Measurements from ENCODE around the gene CHKB. TPM values are rescaled to one million over a fixed set of nuclear protein-coding genes. Genes with fewer than 3 reads are reported as not detected.

The CHKB gene
- total RNA-seq, 1 experiment from 2014 or later, result 55.1 TPM

- H3K9me2 ChIP-seq (ENCODE audit: insufficient read depth), result no peaks in the 10 kb centered on the region
- H3K4me2 ChIP-seq (ENCODE audit: low read length), result no peak overlapping the region
- ChIA-PET POLR2A (no interaction called here), RAD21 (ENCODE audit: low non-redundant PET in 1 of 2, low total read pairs in 2 of 2, uncharacterized antibody in 2 of 2, unreplicated experiment in 2 of 2) (no interaction called here), CTCF (no interaction called here)
- DNase-seq (ENCODE audit: low read depth, low spot score), result no peak
- H3K36me3 ChIP-seq (ENCODE audit: control insufficient read depth in 1 of 2, insufficient read depth in 2 of 2, low read length in 2 of 2), result no peaks in the 10 kb centered on the region
- intact Hi-C loops (cut with micrococcal nuclease), result no loop called here
- H3K9me3 ChIP-seq (ENCODE audit: control insufficient read depth in 1 of 2, insufficient read depth in 1 of 2, low read depth in 1 of 2, low read length in 2 of 2), result no peaks in the 10 kb centered on the region
- no peak overlapping the region for H3K9ac ChIP-seq (ENCODE audit: low read length)
- no peaks in the 10 kb centered on the region for H3K27me3 ChIP-seq (ENCODE audit: insufficient read depth, low read length)
- no peak overlapping the region for H3K4me3 ChIP-seq (replicated peaks in 1 of 2; ENCODE audit: low read depth in 1 of 2, low read length in 2 of 2)
- BruUV-seq (replicated peaks), result no TSS peak
- no peak overlapping the region for H2AFZ ChIP-seq (ENCODE audit: low read depth, low read length, poor library complexity, severe bottlenecking)
- H3K79me2 ChIP-seq (ENCODE audit: insufficient read depth, low read length), result peaks cover 17% of the 10 kb centered on the region; the same call in 1 of the 2 replicates
- peaks cover 5 to 24% of the 10 kb centered on the region in 2 experiments for H3K4me1 ChIP-seq (ENCODE audit: control insufficient read depth in 1 of 2, insufficient read depth in 2 of 2, low read length in 2 of 2)
- no peaks in the 10 kb centered on the region for H4K20me1 ChIP-seq (ENCODE audit: insufficient read depth)
- TF ChIP-seq SIN3A (IDR thresholded peaks at IDR 0.05; ENCODE audit: low read depth), result no peak
- no peak for TF ChIP-seq ELF1 (IDR thresholded peaks at IDR 0.05; ENCODE audit: borderline replicate concordance, low read depth)
- TF ChIP-seq POLR2AphosphoS5 (IDR thresholded peaks at IDR 0.05; ENCODE audit: low read depth, low read length), result no peak
- TF ChIP-seq, protein P1, sequence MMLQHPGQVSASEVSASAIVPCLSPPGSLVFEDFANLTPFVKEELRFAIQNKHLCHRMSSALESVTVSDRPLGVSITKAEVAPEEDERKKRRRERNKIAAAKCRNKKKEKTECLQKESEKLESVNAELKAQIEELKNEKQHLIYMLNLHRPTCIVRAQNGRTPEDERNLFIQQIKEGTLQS (IDR thresholded peaks at IDR 0.05), result no peak
- no peak for TF ChIP-seq POLR2A (IDR thresholded peaks at IDR 0.05; ENCODE audit: borderline replicate concordance, extremely low read depth, insufficient read depth, insufficient read length)
- no peak for TF ChIP-seq YY1 (IDR thresholded peaks at IDR 0.05; ENCODE audit: extremely low read depth, insufficient replicate concordance, low read depth, low read length)
- no peak overlapping the region for H3K27ac ChIP-seq (ENCODE audit: low read depth, low read length)
- no peak for ATAC-seq
Measured at GRCh38 chr22:50585238-50585637, 2.6 kb upstream of the CHKB start.

GRCh38 chr22:50584106-50585096 lies 1.8 kb upstream of the CHKB start:
- no peak overlapping the region for H2AFZ ChIP-seq (ENCODE audit: low read depth, low read length, poor library complexity, severe bottlenecking)
- H3K27ac ChIP-seq (ENCODE audit: low read depth, low read length), result no peak overlapping the region
- H3K4me3 ChIP-seq (replicated peaks in 1 of 2; ENCODE audit: low read depth in 1 of 2, low read length in 2 of 2), result peak overlapping the region; percentile 86 to 90
- H3K79me2 ChIP-seq (ENCODE audit: insufficient read depth, low read length), result peaks cover 17% of the 10 kb centered on the region; the same call in 1 of the 2 replicates
- no peaks in the 10 kb centered on the region for H3K27me3 ChIP-seq (ENCODE audit: insufficient read depth, low read length)
- H3K9ac ChIP-seq (ENCODE audit: low read length), result peak overlapping the region; percentile 90
- intact Hi-C loops (cut with micrococcal nuclease), result no loop called here
- no peaks in the 10 kb centered on the region for H3K9me2 ChIP-seq (ENCODE audit: insufficient read depth)
- peaks cover 5 to 24% of the 10 kb centered on the region in 2 experiments for H3K4me1 ChIP-seq (ENCODE audit: control insufficient read depth in 1 of 2, insufficient read depth in 2 of 2, low read length in 2 of 2)
- BruUV-seq (replicated peaks), result no TSS peak
- ChIA-PET POLR2A (no interaction called here), CTCF (no interaction called here), RAD21 (ENCODE audit: low non-redundant PET in 1 of 2, low total read pairs in 2 of 2, uncharacterized antibody in 2 of 2, unreplicated experiment in 2 of 2) (no interaction called here)
- peak overlapping the region; percentile 97 for H3K4me2 ChIP-seq (ENCODE audit: low read length)
- ATAC-seq, result no peak
- DNase-seq (ENCODE audit: low read depth, low spot score), result no peak
- no peaks in the 10 kb centered on the region for H4K20me1 ChIP-seq (ENCODE audit: insufficient read depth)
- H3K9me3 ChIP-seq (ENCODE audit: control insufficient read depth in 1 of 2, insufficient read depth in 1 of 2, low read depth in 1 of 2, low read length in 2 of 2), result no peaks in the 10 kb centered on the region
- H3K36me3 ChIP-seq (ENCODE audit: control insufficient read depth in 1 of 2, insufficient read depth in 2 of 2, low read length in 2 of 2), result no peaks in the 10 kb centered on the region
- TF ChIP-seq SRF (IDR thresholded peaks at IDR 0.05; ENCODE audit: low read depth), result no peak
- no peak for TF ChIP-seq MAX (IDR thresholded peaks at IDR 0.05)
- TF ChIP-seq ZBTB33 (IDR thresholded peaks at IDR 0.05; ENCODE audit: extremely low read depth, insufficient replicate concordance, low read length), result no peak
- no peak for TF ChIP-seq POLR2AphosphoS5 (IDR thresholded peaks at IDR 0.05; ENCODE audit: low read depth, low read length)
- TF ChIP-seq EGR1 (IDR thresholded peaks at IDR 0.05; ENCODE audit: low read depth), result no peak
- no peak for TF ChIP-seq ELF1 (IDR thresholded peaks at IDR 0.05; ENCODE audit: borderline replicate concordance, low read depth)
- no peak for TF ChIP-seq EZH2phosphoT487 (IDR thresholded peaks at IDR 0.05; ENCODE audit: borderline replicate concordance)
- no peak for TF ChIP-seq YY1 (IDR thresholded peaks at IDR 0.05; ENCODE audit: extremely low read depth, insufficient replicate concordance, low read depth, low read length)
- TF ChIP-seq EZH2 (IDR thresholded peaks at IDR 0.05), result no peak
- TF ChIP-seq, protein P1 (IDR thresholded peaks at IDR 0.05), result no peak
- no peak for TF ChIP-seq ZFX (IDR thresholded peaks at IDR 0.05)
- no peak for TF ChIP-seq FOSL1 (IDR thresholded peaks at IDR 0.05; ENCODE audit: low read depth)
